WTC11 (cell line): ENCODE data around the gene TTLL5. TPM values are rescaled to one million over a fixed set of nuclear protein-coding genes. Genes with fewer than 3 reads are reported as not detected.
A peak's percentile ranks its signal among the peaks of the same experiment; 100 is the strongest.

ENCODE experiments used
- ATAC-seq: fragments of 200-7000 bp; cut with Tn5 transposase; 2 replicates; pipeline ENCODE4 v1.10.0; 2021; ENCODE audit warnings: mild to moderate bottlenecking, moderate library complexity
- CTCF ChIA-PET: fragments of 300-600 bp; sonication (Branson Sonifier 250); formaldehyde crosslinking; loops from one replicate; lab custom pipeline; 2021; ENCODE audit warnings: antibody characterized with exemption; lab: Charles Lee
- POLR2A ChIA-PET: fragments of 350-600 bp; sonication (Branson Sonifier 250); formaldehyde crosslinking; loops from one replicate; lab custom pipeline; 2021; ENCODE audit warnings: antibody characterized with exemption; lab: Charles Lee
- DNase-seq: peaks from one replicate; pipeline ENCODE4 v3.0.0; 2021; ENCODE audit warnings: low spot score
- H3K27ac Mint-ChIP-seq: 2 replicates; pipeline ENCODE4 v1.8.0; 2021; ENCODE audit warnings: mixed read lengths
- H3K27me3 Mint-ChIP-seq: 2 replicates; pipeline ENCODE4 v1.8.0; 2021; ENCODE audit warnings: low read depth, mild to moderate bottlenecking, moderate library complexity, mixed read lengths
- H3K36me3 Mint-ChIP-seq: 2 replicates; pipeline ENCODE4 v1.8.0; 2021; ENCODE audit warnings: mixed read lengths
- H3K4me1 Mint-ChIP-seq: 2 replicates; pipeline ENCODE4 v1.8.0; 2022; ENCODE audit warnings: mixed read lengths
- H3K4me3 Mint-ChIP-seq: 2 replicates; pipeline ENCODE4 v1.8.0; 2021; ENCODE audit warnings: mild to moderate bottlenecking, moderate library complexity, mixed read lengths
- H3K9me3 Mint-ChIP-seq: 2 replicates; pipeline ENCODE4 v1.8.0; 2021; ENCODE audit warnings: mixed read lengths
- ATF1 ChIP-seq: sonication (generic); formaldehyde crosslinking; IDR thresholded peaks from 2 replicates; pipeline ENCODE4 v1.8.1; 2023; ENCODE audit warnings: mild to moderate bottlenecking, moderate library complexity, missing genetic modification reagents
- CBFB ChIP-seq: sonication (generic); formaldehyde crosslinking; IDR thresholded peaks from 2 replicates; pipeline ENCODE4 v1.8.1; 2022; ENCODE audit warnings: mild to moderate bottlenecking, low read depth, missing genetic modification reagents
- ESRRA ChIP-seq: sonication (generic); formaldehyde crosslinking; IDR thresholded peaks from 2 replicates; pipeline ENCODE4 v1.8.1; 2022; ENCODE audit warnings: mild to moderate bottlenecking, missing genetic modification reagents, borderline replicate concordance
- FOXP1 ChIP-seq: sonication (generic); formaldehyde crosslinking; IDR thresholded peaks from 2 replicates; pipeline ENCODE4 v1.8.0; 2022; ENCODE audit warnings: missing genetic modification reagents, mild to moderate bottlenecking, moderate library complexity, borderline replicate concordance
- GTF2I ChIP-seq: fragments of 250-450 bp; sonication (Bioruptor Pico); conservative IDR thresholded peaks from 2 replicates; pipeline ENCODE4 v1.4.0; 2021; ENCODE audit warnings: mild to moderate bottlenecking
- HMGXB4 ChIP-seq: sonication (generic); formaldehyde crosslinking; IDR thresholded peaks from 2 replicates; pipeline ENCODE4 v1.8.1; 2023; ENCODE audit warnings: mild to moderate bottlenecking, moderate library complexity, missing genetic modification reagents
- MLX ChIP-seq: sonication (generic); formaldehyde crosslinking; IDR thresholded peaks from 2 replicates; pipeline ENCODE4 v1.8.1; 2023; ENCODE audit warnings: mild to moderate bottlenecking, missing genetic modification reagents, moderate library complexity
- PRDM15 ChIP-seq: sonication (generic); formaldehyde crosslinking; IDR thresholded peaks from 2 replicates; pipeline ENCODE4 v1.8.0; 2022; ENCODE audit warnings: missing genetic modification reagents
- TCF7 ChIP-seq: sonication (generic); formaldehyde crosslinking; IDR thresholded peaks from 2 replicates; pipeline ENCODE4 v1.8.0; 2022; ENCODE audit warnings: mild to moderate bottlenecking, low read depth, missing genetic modification reagents, moderate library complexity
- ZNF138 ChIP-seq: sonication (generic); formaldehyde crosslinking; conservative IDR thresholded peaks from 2 replicates; pipeline ENCODE4 v1.8.1; 2022; ENCODE audit warnings: mild to moderate bottlenecking, moderate library complexity, missing genetic modification reagents
- ZNF263 ChIP-seq: sonication (generic); formaldehyde crosslinking; IDR thresholded peaks from 2 replicates; pipeline ENCODE4 v1.8.1; 2022; ENCODE audit warnings: low read depth, mild to moderate bottlenecking, moderate library complexity, missing genetic modification reagents
- ZNF416 ChIP-seq: fragments of 250-450 bp; sonication (Bioruptor Pico); IDR thresholded peaks from 2 replicates; pipeline ENCODE4 v1.9.0; 2021; ENCODE audit warnings: mild to moderate bottlenecking, inconsistent platforms
- total RNA-seq: library from RNA; stranded (reverse); gene quantifications from 3 replicates; pipeline ENCODE4 v1.2.3, GENCODE V29; 2021
- TF ChIP-seq, protein P1 (sequence below): fragments of 250-450 bp; sonication (Bioruptor Pico); IDR thresholded peaks from 2 replicates; pipeline ENCODE4 v1.9.0; 2021; ENCODE audit warnings: mild to moderate bottlenecking
- TF ChIP-seq, protein P2 (sequence below): sonication (generic); formaldehyde crosslinking; IDR thresholded peaks from 2 replicates; pipeline ENCODE4 v1.8.1; 2022; ENCODE audit warnings: missing genetic modification reagents, borderline replicate concordance
- TF ChIP-seq, protein P3 (sequence below): sonication (generic); formaldehyde crosslinking; IDR thresholded peaks from 2 replicates; pipeline ENCODE4 v1.8.0; 2022; ENCODE audit warnings: mild to moderate bottlenecking, missing genetic modification reagents
- TF ChIP-seq, protein P4 (sequence below): sonication (generic); formaldehyde crosslinking; IDR thresholded peaks from 2 replicates; pipeline ENCODE4 v1.8.1; 2023; ENCODE audit warnings: mild to moderate bottlenecking, missing genetic modification reagents, moderate library complexity
- TF ChIP-seq, protein P5 (sequence below): sonication (generic); formaldehyde crosslinking; IDR thresholded peaks from 2 replicates; pipeline ENCODE4 v1.8.0; 2023; ENCODE audit warnings: missing genetic modification reagents, mild to moderate bottlenecking, borderline replicate concordance

TTLL5 gene
- total RNA-seq, 1 experiment from 2014 or later, result 39.6 TPM

DNA sequence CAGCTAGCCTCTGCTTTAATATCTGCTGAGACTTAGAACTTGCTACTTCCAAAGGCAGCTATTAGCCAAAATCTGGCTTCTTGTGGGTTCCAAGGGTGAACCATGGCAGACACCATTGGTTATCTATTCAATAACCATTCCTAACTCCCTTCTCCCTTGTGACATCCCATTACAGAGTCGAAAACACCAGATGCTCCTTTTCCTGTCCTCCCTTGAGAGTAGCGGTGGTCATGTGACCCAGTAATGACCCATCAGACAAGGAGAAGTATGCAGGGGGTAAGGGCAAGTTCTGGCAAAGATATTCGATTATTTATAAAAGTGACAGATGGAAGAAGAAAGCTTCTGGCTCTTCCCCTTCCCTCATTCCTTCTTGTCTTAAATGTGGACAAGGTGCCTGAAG, 300.6 kb downstream of the TTLL5 start:
- CTCF ChIA-PET, result interaction anchor here (1.3 to 1.6 kb wide), 2 partner anchors 17 to 56 kb away, joined by 3 to 4 read pairs; no protein-coding TSS in a partner anchor
- H3K4me1 Mint-ChIP-seq, result peaks cover 6% of the 10 kb centered on the region
- no peak for TF ChIP-seq ZNF138 (CRISPR knock-in tag)
- no peak for TF ChIP-seq MLX
- TF ChIP-seq PRDM15 (CRISPR knock-in tag), result no peak
- no peak for TF ChIP-seq ATF1 (CRISPR knock-in tag)
- TF ChIP-seq, protein P1, sequence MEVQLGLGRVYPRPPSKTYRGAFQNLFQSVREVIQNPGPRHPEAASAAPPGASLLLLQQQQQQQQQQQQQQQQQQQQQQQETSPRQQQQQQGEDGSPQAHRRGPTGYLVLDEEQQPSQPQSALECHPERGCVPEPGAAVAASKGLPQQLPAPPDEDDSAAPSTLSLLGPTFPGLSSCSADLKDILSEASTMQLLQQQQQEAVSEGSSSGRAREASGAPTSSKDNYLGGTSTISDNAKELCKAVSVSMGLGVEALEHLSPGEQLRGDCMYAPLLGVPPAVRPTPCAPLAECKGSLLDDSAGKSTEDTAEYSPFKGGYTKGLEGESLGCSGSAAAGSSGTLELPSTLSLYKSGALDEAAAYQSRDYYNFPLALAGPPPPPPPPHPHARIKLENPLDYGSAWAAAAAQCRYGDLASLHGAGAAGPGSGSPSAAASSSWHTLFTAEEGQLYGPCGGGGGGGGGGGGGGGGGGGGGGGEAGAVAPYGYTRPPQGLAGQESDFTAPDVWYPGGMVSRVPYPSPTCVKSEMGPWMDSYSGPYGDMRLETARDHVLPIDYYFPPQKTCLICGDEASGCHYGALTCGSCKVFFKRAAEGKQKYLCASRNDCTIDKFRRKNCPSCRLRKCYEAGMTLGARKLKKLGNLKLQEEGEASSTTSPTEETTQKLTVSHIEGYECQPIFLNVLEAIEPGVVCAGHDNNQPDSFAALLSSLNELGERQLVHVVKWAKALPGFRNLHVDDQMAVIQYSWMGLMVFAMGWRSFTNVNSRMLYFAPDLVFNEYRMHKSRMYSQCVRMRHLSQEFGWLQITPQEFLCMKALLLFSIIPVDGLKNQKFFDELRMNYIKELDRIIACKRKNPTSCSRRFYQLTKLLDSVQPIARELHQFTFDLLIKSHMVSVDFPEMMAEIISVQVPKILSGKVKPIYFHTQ (CRISPR knock-in tag), result no peak
- TF ChIP-seq, protein P2, sequence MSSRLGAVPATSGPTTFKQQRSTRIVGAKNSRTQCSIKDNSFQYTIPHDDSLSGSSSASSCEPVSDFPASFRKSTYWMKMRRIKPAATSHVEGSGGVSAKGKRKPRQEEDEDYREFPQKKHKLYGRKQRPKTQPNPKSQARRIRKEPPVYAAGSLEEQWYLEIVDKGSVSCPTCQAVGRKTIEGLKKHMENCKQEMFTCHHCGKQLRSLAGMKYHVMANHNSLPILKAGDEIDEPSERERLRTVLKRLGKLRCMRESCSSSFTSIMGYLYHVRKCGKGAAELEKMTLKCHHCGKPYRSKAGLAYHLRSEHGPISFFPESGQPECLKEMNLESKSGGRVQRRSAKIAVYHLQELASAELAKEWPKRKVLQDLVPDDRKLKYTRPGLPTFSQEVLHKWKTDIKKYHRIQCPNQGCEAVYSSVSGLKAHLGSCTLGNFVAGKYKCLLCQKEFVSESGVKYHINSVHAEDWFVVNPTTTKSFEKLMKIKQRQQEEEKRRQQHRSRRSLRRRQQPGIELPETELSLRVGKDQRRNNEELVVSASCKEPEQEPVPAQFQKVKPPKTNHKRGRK (CRISPR knock-in tag), result no peak
- TF ChIP-seq, protein P3, sequence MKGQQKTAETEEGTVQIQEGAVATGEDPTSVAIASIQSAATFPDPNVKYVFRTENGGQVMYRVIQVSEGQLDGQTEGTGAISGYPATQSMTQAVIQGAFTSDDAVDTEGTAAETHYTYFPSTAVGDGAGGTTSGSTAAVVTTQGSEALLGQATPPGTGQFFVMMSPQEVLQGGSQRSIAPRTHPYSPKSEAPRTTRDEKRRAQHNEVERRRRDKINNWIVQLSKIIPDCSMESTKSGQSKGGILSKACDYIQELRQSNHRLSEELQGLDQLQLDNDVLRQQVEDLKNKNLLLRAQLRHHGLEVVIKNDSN, result 0 out of 2 replicates have a peak, but pooled peaks have one; percentile 37
- TF ChIP-seq, protein P4, sequence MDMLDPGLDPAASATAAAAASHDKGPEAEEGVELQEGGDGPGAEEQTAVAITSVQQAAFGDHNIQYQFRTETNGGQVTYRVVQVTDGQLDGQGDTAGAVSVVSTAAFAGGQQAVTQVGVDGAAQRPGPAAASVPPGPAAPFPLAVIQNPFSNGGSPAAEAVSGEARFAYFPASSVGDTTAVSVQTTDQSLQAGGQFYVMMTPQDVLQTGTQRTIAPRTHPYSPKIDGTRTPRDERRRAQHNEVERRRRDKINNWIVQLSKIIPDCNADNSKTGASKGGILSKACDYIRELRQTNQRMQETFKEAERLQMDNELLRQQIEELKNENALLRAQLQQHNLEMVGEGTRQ, result peak; percentile 51; the same call in 1 of the 2 replicates
- TF ChIP-seq CBFB, result no peak
- no peak for TF ChIP-seq ZNF263 (CRISPR knock-in tag)
- no peak for TF ChIP-seq ZNF416 (CRISPR knock-in tag)
- TF ChIP-seq, all 79 proteins: peak for 2
- POLR2A ChIA-PET, result no interaction called here
- Mint-ChIP-seq H3K4me3 (no peak overlapping the region), H3K27me3 (no peaks in the 10 kb centered on the region), H3K9me3 (0 out of 2 replicates have a peak, but pooled peaks cover 4% of the 10 kb centered on the region), H3K27ac (no peak overlapping the region), H3K36me3 (no peaks in the 10 kb centered on the region)
- ATAC-seq (no peak), DNase-seq (no peak)

- no peak for DNase-seq
- CTCF ChIA-PET, result interaction anchor here (2.9 kb wide), 1 partner anchor 61 kb away, joined by 8 read pairs; no protein-coding TSS in a partner anchor
- TF ChIP-seq GTF2I (CRISPR knock-in tag), result no peak
- TF ChIP-seq ESRRA (CRISPR knock-in tag), result no peak
- TF ChIP-seq HMGXB4 (CRISPR knock-in tag), result no peak
- TF ChIP-seq FOXP1 (CRISPR knock-in tag), result no peak
- no peak for TF ChIP-seq ZNF416 (CRISPR knock-in tag)
- TF ChIP-seq TCF7 (CRISPR knock-in tag), result no peak
- TF ChIP-seq, protein P5, sequence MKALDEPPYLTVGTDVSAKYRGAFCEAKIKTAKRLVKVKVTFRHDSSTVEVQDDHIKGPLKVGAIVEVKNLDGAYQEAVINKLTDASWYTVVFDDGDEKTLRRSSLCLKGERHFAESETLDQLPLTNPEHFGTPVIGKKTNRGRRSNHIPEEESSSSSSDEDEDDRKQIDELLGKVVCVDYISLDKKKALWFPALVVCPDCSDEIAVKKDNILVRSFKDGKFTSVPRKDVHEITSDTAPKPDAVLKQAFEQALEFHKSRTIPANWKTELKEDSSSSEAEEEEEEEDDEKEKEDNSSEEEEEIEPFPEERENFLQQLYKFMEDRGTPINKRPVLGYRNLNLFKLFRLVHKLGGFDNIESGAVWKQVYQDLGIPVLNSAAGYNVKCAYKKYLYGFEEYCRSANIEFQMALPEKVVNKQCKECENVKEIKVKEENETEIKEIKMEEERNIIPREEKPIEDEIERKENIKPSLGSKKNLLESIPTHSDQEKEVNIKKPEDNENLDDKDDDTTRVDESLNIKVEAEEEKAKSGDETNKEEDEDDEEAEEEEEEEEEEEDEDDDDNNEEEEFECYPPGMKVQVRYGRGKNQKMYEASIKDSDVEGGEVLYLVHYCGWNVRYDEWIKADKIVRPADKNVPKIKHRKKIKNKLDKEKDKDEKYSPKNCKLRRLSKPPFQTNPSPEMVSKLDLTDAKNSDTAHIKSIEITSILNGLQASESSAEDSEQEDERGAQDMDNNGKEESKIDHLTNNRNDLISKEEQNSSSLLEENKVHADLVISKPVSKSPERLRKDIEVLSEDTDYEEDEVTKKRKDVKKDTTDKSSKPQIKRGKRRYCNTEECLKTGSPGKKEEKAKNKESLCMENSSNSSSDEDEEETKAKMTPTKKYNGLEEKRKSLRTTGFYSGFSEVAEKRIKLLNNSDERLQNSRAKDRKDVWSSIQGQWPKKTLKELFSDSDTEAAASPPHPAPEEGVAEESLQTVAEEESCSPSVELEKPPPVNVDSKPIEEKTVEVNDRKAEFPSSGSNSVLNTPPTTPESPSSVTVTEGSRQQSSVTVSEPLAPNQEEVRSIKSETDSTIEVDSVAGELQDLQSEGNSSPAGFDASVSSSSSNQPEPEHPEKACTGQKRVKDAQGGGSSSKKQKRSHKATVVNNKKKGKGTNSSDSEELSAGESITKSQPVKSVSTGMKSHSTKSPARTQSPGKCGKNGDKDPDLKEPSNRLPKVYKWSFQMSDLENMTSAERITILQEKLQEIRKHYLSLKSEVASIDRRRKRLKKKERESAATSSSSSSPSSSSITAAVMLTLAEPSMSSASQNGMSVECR (CRISPR knock-in tag), result no peak
Measured at GRCh38 chr14:75967866-75968265, 306.8 kb downstream of the TTLL5 start.

More at GRCh38 chr14:75967866-75968265, 306.8 kb downstream of the TTLL5 start:
- peaks cover 9% of the 10 kb centered on the region for H3K4me1 Mint-ChIP-seq
- H3K36me3 Mint-ChIP-seq, result no peaks in the 10 kb centered on the region
- H3K4me3 Mint-ChIP-seq, result no peak overlapping the region
- POLR2A ChIA-PET, result no interaction called here
- ATAC-seq, result no peak
- no peak overlapping the region for H3K27ac Mint-ChIP-seq
- H3K27me3 Mint-ChIP-seq, result no peaks in the 10 kb centered on the region
- 0 out of 2 replicates have a peak, but pooled peaks cover 4% of the 10 kb centered on the region for H3K9me3 Mint-ChIP-seq
